ENCODE measurements around the gene TRPV4. TPM values are rescaled to one million over a fixed set of nuclear protein-coding genes. Genes with fewer than 3 reads are reported as not detected.
"Not testable (repeated sequence)": the region's sequence is repeated elsewhere in the genome, so short reads cannot be mapped to it uniquely, and the experiment has no call there.

Gene TRPV4
- total RNA-seq, 2 experiments from 2014 or later: not detected

DNA sequence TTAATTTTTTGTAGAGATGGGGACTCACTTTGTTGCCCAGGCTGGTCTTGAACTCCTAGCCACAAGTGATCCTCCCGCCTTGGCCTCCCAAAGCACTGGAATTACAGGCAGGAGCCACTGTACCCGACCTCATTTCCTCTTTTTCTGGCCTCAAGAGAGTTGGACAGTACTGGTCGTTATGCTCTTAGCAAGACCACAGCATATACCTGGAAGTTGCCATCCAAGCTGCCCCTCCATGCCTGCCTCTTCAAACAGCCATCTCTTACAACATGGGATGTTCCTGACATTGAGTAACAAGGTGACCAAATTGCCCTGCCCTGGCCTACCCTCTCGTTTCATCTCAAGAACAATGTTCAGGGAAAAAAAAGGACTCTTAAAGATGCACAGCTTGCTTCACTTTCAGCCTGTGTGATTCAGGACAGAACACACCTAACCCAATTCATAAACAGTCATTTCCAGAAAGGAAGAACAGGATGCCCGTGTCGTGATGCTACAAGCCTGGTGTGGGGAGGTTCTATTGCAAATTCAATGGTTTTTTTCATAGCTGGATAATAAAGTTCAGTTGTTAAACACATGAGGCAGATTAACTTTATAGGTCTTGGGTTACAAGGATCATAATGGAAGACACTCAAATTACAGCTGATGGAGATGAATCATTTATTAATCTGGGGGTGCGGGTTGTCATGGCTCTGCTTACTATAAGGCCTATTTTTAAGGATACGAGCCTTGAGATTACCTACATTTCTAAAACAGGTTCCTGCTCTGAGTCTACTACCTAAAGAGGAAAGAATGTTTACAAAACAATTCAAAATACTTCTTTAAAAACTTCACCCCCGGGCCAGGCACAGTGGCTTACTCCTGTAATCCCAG lies 35.2 kb upstream of the TRPV4 start:
- Mint-ChIP-seq H3K4me3 (no peak overlapping the region), H3K4me1 (peaks cover 10% of the 10 kb centered on the region), H3K36me3 (no peaks in the 10 kb centered on the region), H3K27ac (no peak overlapping the region), H3K27me3 (no peaks in the 10 kb centered on the region), H3K9me3 (no peaks in the 10 kb centered on the region)
- DNase-seq: no peak

- H3K36me3 Mint-ChIP-seq: no peaks in the 10 kb centered on the region
- H3K4me1 Mint-ChIP-seq: peaks cover 5% of the 10 kb centered on the region
- no peak overlapping the region for H3K27ac Mint-ChIP-seq
- H3K9me3 Mint-ChIP-seq: no peaks in the 10 kb centered on the region
- no peak for DNase-seq
- no peaks in the 10 kb centered on the region for H3K27me3 Mint-ChIP-seq
- no peak overlapping the region for H3K4me3 Mint-ChIP-seq
Measured at GRCh38 chr12:109864916-109865315, 31.7 kb upstream of the TRPV4 start.

GRCh38 chr12:109863847-109864712 lies 30.9 kb upstream of the TRPV4 start:
- Mint-ChIP-seq H3K4me3 (no peak overlapping the region), H3K27me3 (no peaks in the 10 kb centered on the region), H3K9me3 (no peaks in the 10 kb centered on the region), H3K27ac (no peak overlapping the region), H3K36me3 (no peaks in the 10 kb centered on the region), H3K4me1 (peaks cover 5% of the 10 kb centered on the region)
- no peak for DNase-seq

GRCh38 chr12:109862491-109862890 lies 29.3 kb upstream of the TRPV4 start:
- H3K4me1 Mint-ChIP-seq, H3K4me3 Mint-ChIP-seq, H3K36me3 Mint-ChIP-seq, H3K27me3 Mint-ChIP-seq, H3K9me3 Mint-ChIP-seq, H3K27ac Mint-ChIP-seq, DNase-seq: not testable (repeated sequence)

DNA sequence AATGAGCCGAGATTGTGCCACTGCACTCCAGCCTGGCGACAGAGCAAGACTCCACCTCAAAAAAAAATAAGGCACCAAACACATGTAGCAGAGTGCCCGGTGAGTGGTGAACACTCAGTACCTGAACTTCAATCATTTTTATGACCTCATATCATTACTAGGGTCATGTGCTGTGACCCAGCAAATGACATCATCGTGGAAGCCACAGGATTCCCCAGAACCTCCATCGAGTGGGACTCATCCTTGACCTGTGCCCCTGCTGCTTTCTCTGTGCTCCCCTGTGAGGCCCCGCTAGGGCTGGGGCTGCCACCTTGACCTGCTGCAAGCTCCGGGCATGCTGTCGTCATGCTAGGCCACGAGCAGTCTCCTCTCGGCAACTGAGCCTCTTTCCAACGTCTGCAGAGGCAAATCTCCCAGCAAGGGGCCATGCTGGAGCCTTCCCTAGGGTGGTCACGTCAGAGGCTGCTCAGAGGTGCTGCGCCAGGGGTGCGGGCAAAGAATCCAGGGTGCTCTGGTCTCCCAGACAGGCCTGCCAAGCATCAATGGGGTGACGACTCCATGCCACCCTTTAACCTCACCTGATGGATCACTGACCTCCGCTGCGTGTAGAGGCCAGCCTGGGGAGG lies 28.6 kb upstream of the TRPV4 start:
- Mint-ChIP-seq H3K4me1 (peaks cover 5% of the 10 kb centered on the region), H3K27ac (no peak overlapping the region), H3K27me3 (no peaks in the 10 kb centered on the region), H3K9me3 (no peaks in the 10 kb centered on the region), H3K4me3 (no peak overlapping the region), H3K36me3 (no peaks in the 10 kb centered on the region)
- no peak for DNase-seq

DNA sequence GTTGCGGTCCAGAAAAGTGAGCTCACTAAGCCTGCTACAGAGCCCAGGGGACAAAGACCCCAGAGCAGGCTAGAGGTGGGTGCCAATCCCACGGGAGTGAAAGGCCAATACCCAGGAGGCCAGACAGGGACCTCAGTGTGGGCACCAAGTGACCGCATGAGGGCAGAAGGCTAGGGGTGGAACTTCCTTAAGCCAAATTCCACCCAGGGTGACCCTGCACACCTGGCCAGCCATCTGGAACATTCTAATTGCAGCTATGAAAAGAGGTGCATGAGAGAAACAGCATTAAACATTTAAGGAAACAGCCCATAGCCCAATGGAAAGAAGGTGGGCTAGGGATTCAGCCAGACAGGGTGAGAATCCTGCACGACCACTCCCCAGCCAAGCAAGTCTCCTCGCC lies 27.8 kb upstream of the TRPV4 start:
- DNase-seq: no peak
- Mint-ChIP-seq H3K27ac (no peak overlapping the region), H3K27me3 (no peaks in the 10 kb centered on the region), H3K36me3 (no peaks in the 10 kb centered on the region), H3K4me3 (no peak overlapping the region), H3K9me3 (no peaks in the 10 kb centered on the region), H3K4me1 (peaks cover 5% of the 10 kb centered on the region)

GRCh38 chr12:109858764-109859163 lies 25.6 kb upstream of the TRPV4 start:
- Mint-ChIP-seq H3K9me3 (no peaks in the 10 kb centered on the region), H3K4me3 (no peak overlapping the region), H3K27me3 (no peaks in the 10 kb centered on the region), H3K36me3 (no peaks in the 10 kb centered on the region), H3K4me1 (no peaks in the 10 kb centered on the region), H3K27ac (no peak overlapping the region)
- DNase-seq: no peak

GRCh38 chr12:109857715-109858114 lies 24.5 kb upstream of the TRPV4 start:
- H3K36me3 Mint-ChIP-seq: no peaks in the 10 kb centered on the region
- no peaks in the 10 kb centered on the region for H3K9me3 Mint-ChIP-seq
- H3K27me3 Mint-ChIP-seq: no peaks in the 10 kb centered on the region
- H3K4me1 Mint-ChIP-seq: peaks cover 2% of the 10 kb centered on the region
- no peak overlapping the region for H3K4me3 Mint-ChIP-seq
- DNase-seq: no peak
- no peak overlapping the region for H3K27ac Mint-ChIP-seq

- Mint-ChIP-seq H3K27ac (no peak overlapping the region), H3K36me3 (no peaks in the 10 kb centered on the region)
Measured at GRCh38 chr12:109855377-109855776, 22.2 kb upstream of the TRPV4 start.

DNA sequence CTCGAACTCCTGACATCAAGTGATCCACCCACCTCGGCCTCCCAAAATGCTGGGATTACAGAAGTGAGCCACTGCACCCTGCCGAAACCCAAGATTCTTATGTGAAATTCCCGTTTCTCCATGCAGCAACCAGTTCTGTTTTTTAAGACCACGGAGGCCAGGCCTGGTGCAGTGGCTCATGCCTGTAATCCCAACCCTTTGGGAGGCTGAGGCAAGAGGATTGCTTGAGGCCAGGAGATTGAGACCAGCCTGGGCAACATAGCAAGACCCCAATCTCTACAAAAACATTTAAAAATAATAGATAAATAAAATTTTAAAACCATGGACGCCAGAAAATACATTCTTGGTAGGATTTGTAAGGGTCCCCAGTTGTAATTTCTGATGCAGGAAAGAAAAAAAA lies 17.3 kb upstream of the TRPV4 start:
- not testable (repeated sequence) for H3K4me3 Mint-ChIP-seq

More at GRCh38 chr12:109855377-109855776, 22.2 kb upstream of the TRPV4 start:
- Mint-ChIP-seq H3K9me3 (no peaks in the 10 kb centered on the region), H3K4me1 (peaks cover 2% of the 10 kb centered on the region), H3K4me3 (no peak overlapping the region), H3K27me3 (no peaks in the 10 kb centered on the region)
- no peak for DNase-seq

DNA sequence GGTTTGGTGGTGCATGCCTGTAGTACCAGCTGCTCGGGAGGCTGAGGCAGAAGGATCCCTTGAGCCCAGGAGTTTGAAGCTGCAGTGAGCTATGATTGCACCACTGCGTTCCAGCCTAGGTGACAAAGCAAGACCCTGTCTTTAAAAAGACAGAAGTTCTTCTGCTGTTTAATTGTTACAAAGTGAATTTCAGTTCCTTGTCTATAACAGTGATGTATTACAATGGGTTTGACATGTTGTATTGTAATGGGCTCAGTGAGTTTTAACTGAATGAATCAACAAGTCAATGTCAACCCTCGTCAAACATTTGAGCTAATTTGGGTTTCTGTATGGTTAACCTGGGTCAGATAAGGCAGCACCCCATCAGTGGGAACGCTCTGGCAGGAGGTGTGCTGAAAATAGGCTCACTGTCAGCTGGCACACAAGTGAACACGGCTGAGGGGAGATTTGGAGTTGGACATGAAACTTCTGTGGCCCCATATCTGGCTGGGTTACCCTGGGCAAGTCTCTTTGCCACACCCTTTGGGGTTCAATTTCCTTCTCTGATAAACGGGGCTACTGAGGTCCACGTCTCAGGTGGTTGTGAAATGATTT lies 14.0 kb upstream of the TRPV4 start:
- Mint-ChIP-seq H3K36me3 (no peaks in the 10 kb centered on the region), H3K9me3 (no peaks in the 10 kb centered on the region), H3K27ac (no peak overlapping the region), H3K4me3 (no peak overlapping the region), H3K4me1 (peaks cover 2% of the 10 kb centered on the region), H3K27me3 (no peaks in the 10 kb centered on the region)
- no peak for DNase-seq

More for the DNA sequence above, 17.3 kb upstream of the TRPV4 start:
- not testable (repeated sequence) for H3K27me3 Mint-ChIP-seq, DNase-seq, H3K36me3 Mint-ChIP-seq, H3K4me1 Mint-ChIP-seq, H3K9me3 Mint-ChIP-seq, H3K27ac Mint-ChIP-seq

DNA sequence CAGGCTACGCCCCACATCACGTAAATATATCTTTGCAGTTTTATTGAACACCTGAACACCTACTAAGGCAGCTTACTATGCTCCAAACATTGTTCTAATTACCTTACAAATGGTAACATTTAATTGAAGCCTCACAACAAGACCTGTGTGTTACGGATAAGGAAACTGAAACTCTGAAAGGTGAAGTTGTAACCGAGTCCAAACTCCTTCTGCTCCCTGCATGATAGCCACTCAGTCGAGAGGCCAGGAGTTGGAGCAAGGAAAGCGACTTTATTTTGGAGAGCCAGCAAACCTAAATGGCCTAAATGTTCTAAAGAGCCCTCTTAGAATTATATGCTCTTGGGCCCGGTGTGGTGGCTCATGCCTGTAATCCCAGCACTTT lies 12.6 kb upstream of the TRPV4 start:
- no peaks in the 10 kb centered on the region for H3K36me3 Mint-ChIP-seq
- H3K27me3 Mint-ChIP-seq: no peaks in the 10 kb centered on the region
- peak overlapping the region; percentile 32 for H3K4me3 Mint-ChIP-seq
- no peak for DNase-seq
- H3K4me1 Mint-ChIP-seq: peaks cover 2% of the 10 kb centered on the region
- no peak overlapping the region for H3K27ac Mint-ChIP-seq
- no peaks in the 10 kb centered on the region for H3K9me3 Mint-ChIP-seq

DNA sequence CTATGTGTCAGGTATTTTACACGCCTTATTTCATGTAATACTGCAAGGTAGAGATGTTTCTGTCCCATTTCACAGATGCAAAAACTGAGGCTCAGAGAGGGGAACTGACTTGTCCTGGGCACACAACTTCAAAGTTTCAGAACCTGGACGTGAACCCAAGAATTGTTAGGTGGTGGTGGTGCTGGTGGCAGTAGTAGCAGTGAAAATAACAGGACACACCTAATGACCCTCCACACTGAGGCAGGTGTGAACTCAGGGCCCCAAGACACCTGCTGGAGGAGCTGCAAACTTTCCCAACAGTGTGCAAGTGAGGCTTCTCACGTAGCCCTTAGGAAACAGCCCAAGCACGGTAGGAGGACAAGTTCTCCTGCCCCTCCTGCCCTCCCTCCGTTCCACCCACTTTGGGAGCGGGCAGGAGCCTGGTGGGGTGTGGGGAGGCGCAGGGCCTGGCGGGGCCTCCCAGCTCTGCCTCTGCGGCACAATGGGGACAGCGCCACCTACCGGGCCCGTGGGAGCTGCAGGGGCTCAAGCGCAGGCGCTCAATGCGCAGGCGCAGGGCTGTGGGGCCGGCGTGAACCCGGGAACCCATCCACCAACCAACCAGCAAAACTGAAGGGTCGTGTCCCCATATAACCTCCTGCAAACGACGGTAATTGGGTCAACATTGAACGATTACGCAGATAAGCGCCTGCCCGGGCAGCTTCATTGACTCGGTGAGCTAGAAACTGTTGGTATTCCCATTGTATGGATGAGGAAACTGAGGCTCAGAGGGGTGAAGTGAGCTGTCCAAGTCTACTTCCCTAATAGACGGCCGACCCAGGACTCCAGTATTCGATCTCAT lies 12.0 kb upstream of the TRPV4 start:
- peaks cover 2% of the 10 kb centered on the region for H3K4me1 Mint-ChIP-seq
- H3K4me3 Mint-ChIP-seq: peak overlapping the region; percentile 32
- no peaks in the 10 kb centered on the region for H3K36me3 Mint-ChIP-seq
- H3K27ac Mint-ChIP-seq: no peak overlapping the region
- no peaks in the 10 kb centered on the region for H3K9me3 Mint-ChIP-seq
- peak; percentile 89 for DNase-seq
- no peaks in the 10 kb centered on the region for H3K27me3 Mint-ChIP-seq

DNA sequence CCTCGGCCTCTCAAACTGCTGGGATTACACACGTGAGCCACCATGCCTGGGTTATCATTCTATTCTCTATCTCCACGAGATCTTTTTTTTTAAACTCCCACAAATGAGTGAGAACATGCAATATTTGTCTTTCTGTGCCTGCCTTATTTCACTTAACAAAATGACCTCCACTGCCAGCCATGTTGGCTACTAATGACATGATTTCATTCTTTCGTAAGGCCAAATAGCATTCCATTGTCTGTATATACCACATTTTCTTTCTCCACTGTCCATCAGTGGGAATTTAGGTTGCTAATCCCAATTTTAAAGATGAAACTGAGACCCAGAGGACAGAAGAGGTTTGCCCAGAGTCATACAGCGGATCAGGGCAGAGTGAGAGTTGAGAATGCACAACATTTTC lies 10.9 kb upstream of the TRPV4 start:
- Mint-ChIP-seq H3K27ac (no peak overlapping the region), H3K4me1 (peaks cover 2% of the 10 kb centered on the region), H3K9me3 (no peaks in the 10 kb centered on the region), H3K4me3 (no peak overlapping the region), H3K27me3 (no peaks in the 10 kb centered on the region), H3K36me3 (no peaks in the 10 kb centered on the region)
- no peak for DNase-seq
